Calu3 (cell line): ENCODE measurements around the gene TMEM121. TPM values are rescaled to one million over a fixed set of nuclear protein-coding genes. Genes with fewer than 3 reads are reported as not detected.
A peak's percentile ranks its signal among the peaks of the same experiment; 100 is the strongest.

Experiments
- BruUV-seq: library from RNA; stranded (reverse); fragments of 400-500 nt; replicated peaks from 2 replicates; lab custom pipeline; 2021; lab: Mats Ljungman, UMichigan
- CTCF ChIA-PET: fragments of 300-600 bp; sonication (Branson Sonifier 250); formaldehyde crosslinking; loops from one replicate; lab custom pipeline; 2022; ENCODE audit warnings: antibody characterized with exemption; lab: Charles Lee
- DNase-seq: peaks from one replicate; pipeline ENCODE4 v3.0.0; 2022
- H3K27ac Mint-ChIP-seq: one replicate; pipeline ENCODE4 v1.8.0; 2022; ENCODE audit warnings: mixed read lengths; ENCODE audit not compliant: unreplicated experiment
- H3K27me3 Mint-ChIP-seq: one replicate; pipeline ENCODE4 v1.8.0; 2022; ENCODE audit warnings: mixed read lengths; ENCODE audit not compliant: unreplicated experiment
- H3K36me3 Mint-ChIP-seq: one replicate; pipeline ENCODE4 v1.8.0; 2022; ENCODE audit warnings: mild to moderate bottlenecking, moderate library complexity, mixed read lengths; ENCODE audit not compliant: insufficient read depth, unreplicated experiment
- H3K4me1 Mint-ChIP-seq: one replicate; pipeline ENCODE4 v1.8.0; 2022; ENCODE audit warnings: mild to moderate bottlenecking, low read depth, mixed read lengths; ENCODE audit not compliant: unreplicated experiment
- H3K4me3 Mint-ChIP-seq: one replicate; pipeline ENCODE4 v1.8.0; 2022; ENCODE audit warnings: mild to moderate bottlenecking, low read depth, moderate library complexity, mixed read lengths; ENCODE audit not compliant: unreplicated experiment
- H3K9me3 Mint-ChIP-seq: one replicate; pipeline ENCODE4 v1.8.0; 2022; ENCODE audit warnings: low read depth, mixed read lengths; ENCODE audit not compliant: unreplicated experiment
- intact Hi-C: fragments of 100-400 bp; cut with micrococcal nuclease; formaldehyde crosslinking; loops from one replicate; pipeline ENCODE4 v1.10.0; 2022; ENCODE audit not compliant: unreplicated experiment
- total RNA-seq: library from RNA; stranded (reverse); gene quantifications from 2 replicates; pipeline ENCODE4 v1.2.3, GENCODE V29; 2022
- TF ChIP-seq, protein P1 (sequence below): fragments of 200-600 bp; IDR thresholded peaks from one replicate; pipeline ENCODE4 v1.8.0; 2022; ENCODE audit warnings: antibody characterized with exemption; ENCODE audit not compliant: unreplicated experiment

Gene TMEM121
- total RNA-seq, 1 experiment from 2014 or later = 0.38 TPM

DNA sequence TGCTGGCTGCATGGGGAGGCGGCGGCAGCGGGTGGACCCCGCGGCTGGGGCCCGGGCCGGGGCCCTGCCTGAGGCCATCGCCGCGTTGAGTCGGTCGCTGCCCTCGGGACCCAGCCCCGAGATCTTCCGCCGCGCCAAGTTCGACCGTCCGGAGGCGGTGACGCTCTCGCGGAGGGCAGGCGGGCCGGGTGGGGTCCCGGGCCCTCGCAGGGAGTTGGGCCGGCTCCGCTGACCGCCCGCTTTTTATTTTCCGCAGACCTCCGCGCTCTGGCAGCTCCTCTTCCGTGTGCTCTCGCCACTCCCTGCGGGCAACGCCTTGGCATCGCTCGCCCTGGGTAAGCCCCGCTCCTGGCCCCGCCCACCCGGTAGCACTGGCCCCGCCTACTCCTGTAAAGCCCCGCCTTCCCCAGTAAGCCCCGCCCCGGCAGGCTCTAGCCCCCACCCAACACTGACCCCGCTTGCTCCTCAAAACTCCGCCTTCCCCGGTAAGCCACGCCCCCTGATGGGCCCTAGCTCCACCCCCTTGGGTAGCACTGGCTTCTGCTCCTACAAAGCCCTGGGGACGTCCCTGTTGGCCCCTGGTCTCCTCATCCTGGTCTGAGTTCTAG, 34.9 kb upstream of the TMEM121 start:
- intact Hi-C loops = loop anchor here (2.0 kb wide), 1 partner anchor 121 kb away; no protein-coding TSS in a partner anchor

DNA sequence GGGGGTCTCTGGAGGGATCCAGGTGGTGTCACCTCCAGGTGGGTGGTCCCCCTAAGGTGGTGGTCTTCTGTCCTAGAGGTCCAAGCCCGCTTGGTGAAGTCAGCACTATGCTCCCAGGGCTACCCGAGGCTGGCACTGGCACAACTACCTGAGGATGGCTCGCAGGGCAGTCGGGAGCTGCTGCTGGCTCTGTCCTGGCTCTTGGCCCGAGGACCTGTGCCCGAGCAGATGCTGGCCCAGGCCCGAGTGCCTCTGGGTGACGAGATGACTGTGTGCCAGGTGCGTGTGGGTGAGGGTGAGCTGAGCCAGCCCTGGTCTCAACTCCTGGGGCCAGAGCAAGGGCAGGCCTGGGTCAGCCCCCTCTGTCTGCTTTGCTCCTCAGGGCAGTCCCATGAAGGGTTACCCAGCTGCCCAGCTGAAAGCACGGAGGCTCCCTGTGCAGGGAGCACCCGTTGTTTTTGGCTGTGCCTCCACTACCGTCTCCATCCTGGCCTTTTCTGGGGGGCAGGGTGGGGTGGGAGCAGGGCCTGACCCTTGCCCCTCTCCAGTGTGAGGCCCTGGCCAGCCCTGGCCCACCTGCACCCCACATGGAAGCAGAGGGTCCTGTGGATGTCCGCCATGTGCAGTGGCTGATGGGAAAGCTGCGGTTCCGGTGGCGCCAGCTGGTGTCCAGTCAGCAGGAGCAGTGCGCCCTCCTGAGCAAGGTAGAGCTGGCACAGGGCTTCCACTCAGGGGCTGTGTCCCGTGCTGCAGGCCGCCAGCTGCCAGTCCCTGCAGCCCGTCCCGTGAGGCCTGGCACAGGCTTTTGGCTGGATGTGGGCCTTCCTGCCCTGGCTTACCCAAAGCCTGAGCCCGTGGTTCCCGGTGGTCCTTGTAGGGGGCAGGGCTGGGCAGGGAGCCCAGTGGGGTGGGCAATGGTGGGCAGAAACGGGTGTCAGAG, 34.1 kb upstream of the TMEM121 start:
- TF ChIP-seq, protein P1, sequence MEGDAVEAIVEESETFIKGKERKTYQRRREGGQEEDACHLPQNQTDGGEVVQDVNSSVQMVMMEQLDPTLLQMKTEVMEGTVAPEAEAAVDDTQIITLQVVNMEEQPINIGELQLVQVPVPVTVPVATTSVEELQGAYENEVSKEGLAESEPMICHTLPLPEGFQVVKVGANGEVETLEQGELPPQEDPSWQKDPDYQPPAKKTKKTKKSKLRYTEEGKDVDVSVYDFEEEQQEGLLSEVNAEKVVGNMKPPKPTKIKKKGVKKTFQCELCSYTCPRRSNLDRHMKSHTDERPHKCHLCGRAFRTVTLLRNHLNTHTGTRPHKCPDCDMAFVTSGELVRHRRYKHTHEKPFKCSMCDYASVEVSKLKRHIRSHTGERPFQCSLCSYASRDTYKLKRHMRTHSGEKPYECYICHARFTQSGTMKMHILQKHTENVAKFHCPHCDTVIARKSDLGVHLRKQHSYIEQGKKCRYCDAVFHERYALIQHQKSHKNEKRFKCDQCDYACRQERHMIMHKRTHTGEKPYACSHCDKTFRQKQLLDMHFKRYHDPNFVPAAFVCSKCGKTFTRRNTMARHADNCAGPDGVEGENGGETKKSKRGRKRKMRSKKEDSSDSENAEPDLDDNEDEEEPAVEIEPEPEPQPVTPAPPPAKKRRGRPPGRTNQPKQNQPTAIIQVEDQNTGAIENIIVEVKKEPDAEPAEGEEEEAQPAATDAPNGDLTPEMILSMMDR = no peak
- intact Hi-C loops = no loop called here

More for the DNA sequence above, 34.9 kb upstream of the TMEM121 start:
- Mint-ChIP-seq H3K27me3 (no peaks in the 10 kb centered on the region), H3K4me3 (peak overlapping the region; percentile 80), H3K36me3 (peaks cover 30% of the 10 kb centered on the region), H3K27ac (peak overlapping the region; percentile 91), H3K4me1 (peaks cover 9% of the 10 kb centered on the region), H3K9me3 (no peaks in the 10 kb centered on the region)
- CTCF ChIA-PET = interaction anchor here (0.6 to 3.6 kb wide), 3 partner anchors 11 to 290 kb away, joined by 3 to 43 read pairs (median 6); no protein-coding TSS in a partner anchor
- TF ChIP-seq, protein P1 = no peak
- peak; percentile 84 for DNase-seq
- BruUV-seq = TSS peak; percentile 68

DNA sequence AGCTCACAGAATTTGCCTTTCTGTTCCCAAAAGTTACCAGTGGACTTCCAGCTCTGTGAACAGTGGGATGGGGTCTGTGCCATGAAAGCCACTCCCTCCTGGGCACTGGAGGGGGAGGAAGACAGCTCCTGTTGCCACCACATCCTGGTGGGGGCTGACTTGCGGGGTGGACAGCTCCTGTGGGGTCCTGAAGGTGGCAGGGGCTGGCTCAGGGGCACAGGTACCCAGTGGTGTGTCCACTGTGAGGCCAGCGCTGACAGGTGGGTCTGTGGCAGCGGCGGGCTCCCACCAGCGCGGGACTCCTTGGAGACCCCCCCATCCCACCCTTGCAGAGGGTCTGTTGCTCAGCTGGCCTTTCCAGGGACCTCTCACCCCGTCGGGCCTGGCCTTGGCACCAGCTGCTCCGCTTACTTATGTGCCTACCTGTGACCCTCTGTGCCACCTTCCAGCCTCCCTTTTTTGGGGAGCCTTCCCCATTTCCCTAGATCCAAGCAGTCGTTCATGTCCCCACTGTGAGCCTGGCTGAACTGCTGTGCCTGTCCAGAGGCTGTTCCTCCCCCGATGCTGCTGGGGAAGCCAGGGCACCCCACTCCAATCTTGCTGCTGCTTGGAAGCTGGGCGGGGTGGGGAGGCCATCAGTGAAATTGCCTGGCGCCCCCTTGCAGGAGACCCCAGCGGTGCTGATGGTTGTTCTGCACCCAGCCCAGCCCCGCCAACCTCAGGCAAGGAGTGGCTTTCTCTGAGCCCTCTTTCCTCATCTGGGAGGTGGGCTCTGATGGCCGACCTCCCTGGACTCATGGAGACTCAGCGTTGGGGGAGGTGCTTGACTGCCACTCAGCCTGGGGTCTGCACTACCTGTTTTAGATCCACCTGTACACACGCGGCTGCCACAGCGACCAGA, 33.2 kb upstream of the TMEM121 start:
- Mint-ChIP-seq H3K27me3 (no peaks in the 10 kb centered on the region), H3K4me1 (peaks cover 9% of the 10 kb centered on the region), H3K9me3 (no peaks in the 10 kb centered on the region), H3K36me3 (peaks cover 41% of the 10 kb centered on the region), H3K4me3 (no peak overlapping the region), H3K27ac (no peak overlapping the region)
- CTCF ChIA-PET = no interaction called here
- no peak for DNase-seq
- BruUV-seq = no TSS peak
- TF ChIP-seq, protein P1 = no peak
- intact Hi-C loops = no loop called here

More for the DNA sequence above, 34.1 kb upstream of the TMEM121 start:
- no peaks in the 10 kb centered on the region for H3K27me3 Mint-ChIP-seq
- no TSS peak for BruUV-seq
- no peak for DNase-seq
- peaks cover 9% of the 10 kb centered on the region for H3K4me1 Mint-ChIP-seq
- peak overlapping the region; percentile 80 for H3K4me3 Mint-ChIP-seq
- CTCF ChIA-PET = interaction anchor here (0.6 to 3.6 kb wide), 2 partner anchors 11 to 19 kb away, joined by 6 to 43 read pairs; no protein-coding TSS in a partner anchor
- peaks cover 35% of the 10 kb centered on the region for H3K36me3 Mint-ChIP-seq
- H3K9me3 Mint-ChIP-seq = no peaks in the 10 kb centered on the region
- peak overlapping the region; percentile 91 for H3K27ac Mint-ChIP-seq
